HEK293T (cell line): ENCODE measurements around the gene RARA.
"Not testable (repeated sequence)": the region's sequence is repeated elsewhere in the genome, so short reads cannot be mapped to it uniquely, and the experiment has no call there.

Source experiments
- CTCF ChIA-PET: fragments of 350-600 bp; formaldehyde crosslinking; extraction: SDS; loops from one replicate; lab custom pipeline; 2021; ENCODE audit warnings: antibody characterized with exemption, inconsistent platforms; lab: Yijun Ruan, JAX
- POLR2A ChIA-PET: fragments of 350-600 bp; formaldehyde crosslinking; extraction: SDS; loops from one replicate; lab custom pipeline; 2020; ENCODE audit warnings: antibody characterized with exemption, inconsistent platforms; lab: Yijun Ruan, JAX
- DNase-seq: peaks from one replicate; pipeline ENCODE4 v3.0.0; 2012; ENCODE audit warnings: mixed read lengths; ENCODE audit errors: extremely low spot score
- ARNT ChIP-seq: fragments of 450-650 bp; IDR thresholded peaks from 2 replicates; pipeline ENCODE4 v1.6.1; 2017; ENCODE audit warnings: mild to moderate bottlenecking
- BHLHE40 ChIP-seq: fragments of 450-650 bp; IDR thresholded peaks from 2 replicates; pipeline ENCODE4 v1.6.1; 2016; ENCODE audit warnings: mild to moderate bottlenecking, moderate library complexity, borderline replicate concordance
- CTBP1 ChIP-seq: fragments of 450-650 bp; IDR thresholded peaks from 2 replicates; pipeline ENCODE4 v1.6.1; 2016; ENCODE audit warnings: borderline replicate concordance
- ELF4 ChIP-seq: fragments of 450-650 bp; IDR thresholded peaks from 2 replicates; pipeline ENCODE4 v1.6.1; 2017; ENCODE audit warnings: antibody characterized with exemption
- FOXA1 ChIP-seq: fragments of 450-650 bp; IDR thresholded peaks from 2 replicates; pipeline ENCODE4 v1.6.1; 2016; ENCODE audit warnings: mild to moderate bottlenecking
- FOXK2 ChIP-seq: fragments of 450-650 bp; IDR thresholded peaks from 2 replicates; pipeline ENCODE4 v1.6.1; 2016; ENCODE audit warnings: mild to moderate bottlenecking
- FOXM1 ChIP-seq: fragments of 450-650 bp; IDR thresholded peaks from 2 replicates; pipeline ENCODE4 v1.6.1; 2017; ENCODE audit warnings: mild to moderate bottlenecking, borderline replicate concordance
- HDGF ChIP-seq: fragments of 450-650 bp; IDR thresholded peaks from 2 replicates; pipeline ENCODE4 v1.6.1; 2017; ENCODE audit warnings: antibody characterized with exemption, borderline replicate concordance
- L3MBTL2 ChIP-seq: fragments of 450-650 bp; conservative IDR thresholded peaks from 2 replicates; pipeline ENCODE4 v1.6.1; 2016; ENCODE audit warnings: mild to moderate bottlenecking
- LEF1 ChIP-seq: fragments of 450-650 bp; IDR thresholded peaks from 2 replicates; pipeline ENCODE4 v1.6.1; 2017; ENCODE audit warnings: mild to moderate bottlenecking, borderline replicate concordance
- NFRKB ChIP-seq: fragments of 450-650 bp; IDR thresholded peaks from 2 replicates; pipeline ENCODE4 v1.6.1; 2016; ENCODE audit warnings: mild to moderate bottlenecking, moderate library complexity
- PKNOX1 ChIP-seq: fragments of 450-650 bp; IDR thresholded peaks from 2 replicates; pipeline ENCODE4 v1.6.1; 2016
- SP1 ChIP-seq: fragments of 450-650 bp; IDR thresholded peaks from 2 replicates; pipeline ENCODE4 v1.6.1; 2017
- SUZ12 ChIP-seq: fragments of 450-650 bp; IDR thresholded peaks from 2 replicates; pipeline ENCODE4 v1.6.1; 2016; ENCODE audit warnings: mild to moderate bottlenecking
- TARDBP ChIP-seq: fragments of 450-650 bp; IDR thresholded peaks from 2 replicates; pipeline ENCODE4 v1.6.1; 2016
- ZNF384 ChIP-seq: fragments of 450-650 bp; IDR thresholded peaks from 2 replicates; pipeline ENCODE4 v1.6.1; 2016

The RARA gene

GRCh38 chr17:40363111-40363827 is 54.3 kb downstream of the RARA start:
- CTCF ChIA-PET = interaction anchor here (1.0 to 6.6 kb wide), 7 partner anchors 15 to 197 kb away, joined by 3 to 36 read pairs (median 5); partner anchors contain the start of gene TOP2A
- no peak for DNase-seq
- POLR2A ChIA-PET = interaction anchor here (1.0 to 2.4 kb wide), 8 partner anchors 12 to 175 kb away, joined by 3 to 20 read pairs (median 6); partner anchors contain the start of gene TOP2A
- TF ChIP-seq BHLHE40 (no peak), PKNOX1 (no peak), L3MBTL2 (0 out of 2 replicates have a peak, but pooled peaks have one; percentile 35)

DNA sequence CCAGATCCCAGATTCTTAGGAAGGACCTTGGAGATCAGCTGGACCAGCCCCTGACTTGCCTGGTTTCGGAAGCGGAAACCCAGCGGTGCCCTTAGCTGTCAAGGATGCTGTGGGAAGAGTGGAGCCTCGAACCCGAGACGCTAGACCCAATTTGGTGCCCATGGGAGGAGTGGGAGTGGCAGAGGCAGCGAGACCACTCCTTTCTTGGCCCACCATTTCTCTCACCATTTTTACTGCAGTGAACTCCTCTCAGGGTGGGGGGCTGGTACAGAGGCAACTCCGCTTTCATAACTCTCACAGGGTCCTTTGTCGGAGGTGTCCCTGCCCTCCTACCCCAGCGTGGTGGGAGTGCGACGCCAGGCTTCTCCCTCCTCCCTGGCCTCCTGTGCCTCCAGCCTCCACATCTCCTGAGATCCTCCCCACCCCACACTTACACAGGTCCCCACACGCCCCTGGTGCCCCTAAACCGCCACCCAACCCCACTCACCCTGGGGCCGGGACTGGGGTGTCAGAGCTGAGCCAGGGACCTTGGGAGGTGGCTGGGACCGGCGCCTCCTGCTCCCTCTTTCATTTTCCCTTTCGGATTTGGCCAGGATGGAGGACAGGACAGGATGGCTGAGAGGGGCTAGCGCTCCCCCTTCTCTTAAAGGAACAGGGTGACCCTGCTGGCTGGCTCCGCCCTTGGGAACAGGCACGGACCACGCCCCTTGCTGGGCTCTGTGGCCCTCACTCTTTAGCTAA is 55.3 kb downstream of the RARA start, which contains the start of gene GJD3:
GJD3 (minus strand) TSS at position 617 of the 741 bp plus-strand sequence. CDS start 922 bp downstream, outside the sequence.
- no peak for TF ChIP-seq FOXM1
- TF ChIP-seq NFRKB = no peak
- no peak for TF ChIP-seq SUZ12
- POLR2A ChIA-PET = interaction anchor here (0.5 to 2.5 kb wide), 4 partner anchors 17 to 199 kb away, joined by 3 to 10 read pairs (median 3); partner anchors contain the start of gene TOP2A
- DNase-seq = peak; percentile 1
- CTCF ChIA-PET = interaction anchor here (0.9 to 2.5 kb wide), 3 partner anchors 57 to 169 kb away, joined by 3 to 8 read pairs (median 5); no protein-coding TSS in a partner anchor

GRCh38 chr17:40364906-40365305 is 55.9 kb downstream of the RARA start:
- ChIA-PET CTCF (interaction anchor here (0.6 to 2.5 kb wide), 4 partner anchors 17 to 169 kb away, joined by 3 to 8 read pairs (median 4); no protein-coding TSS in a partner anchor), POLR2A (interaction anchor here (0.5 to 2.5 kb wide), 3 partner anchors 16 to 53 kb away, joined by 3 to 10 read pairs (median 3); partner anchors contain the start of gene TOP2A)
- TF ChIP-seq FOXM1 = no peak
- no peak for TF ChIP-seq FOXA1
- TF ChIP-seq BHLHE40 = no peak
- no peak for TF ChIP-seq ZNF384
- TF ChIP-seq ELF4 = no peak
- no peak for TF ChIP-seq SP1
- TF ChIP-seq CTBP1 = no peak
- no peak for TF ChIP-seq L3MBTL2
- TF ChIP-seq TARDBP = no peak
- no peak for TF ChIP-seq FOXK2
- no peak for DNase-seq

- no peak for DNase-seq
- ChIA-PET POLR2A (interaction anchor here (2.5 kb wide), 1 partner anchor 51 kb away, joined by 10 read pairs; the partner anchor contains the start of gene TOP2A), CTCF (interaction anchor here (0.6 kb wide), 1 partner anchor 172 kb away, joined by 4 read pairs; no protein-coding TSS in a partner anchor)
- TF ChIP-seq PKNOX1 (no peak), L3MBTL2 (no peak), TARDBP (no peak), ELF4 (no peak), FOXM1 (no peak), SP1 (no peak), LEF1 (no peak), NFRKB (no peak), BHLHE40 (no peak), FOXA1 (no peak), HDGF (no peak), FOXK2 (no peak), SUZ12 (no peak), CTBP1 (no peak), ZNF384 (no peak), ARNT (no peak)
These were observed 57.3 kb downstream of the RARA start for GRCh38 chr17:40366076-40366860.

DNA sequence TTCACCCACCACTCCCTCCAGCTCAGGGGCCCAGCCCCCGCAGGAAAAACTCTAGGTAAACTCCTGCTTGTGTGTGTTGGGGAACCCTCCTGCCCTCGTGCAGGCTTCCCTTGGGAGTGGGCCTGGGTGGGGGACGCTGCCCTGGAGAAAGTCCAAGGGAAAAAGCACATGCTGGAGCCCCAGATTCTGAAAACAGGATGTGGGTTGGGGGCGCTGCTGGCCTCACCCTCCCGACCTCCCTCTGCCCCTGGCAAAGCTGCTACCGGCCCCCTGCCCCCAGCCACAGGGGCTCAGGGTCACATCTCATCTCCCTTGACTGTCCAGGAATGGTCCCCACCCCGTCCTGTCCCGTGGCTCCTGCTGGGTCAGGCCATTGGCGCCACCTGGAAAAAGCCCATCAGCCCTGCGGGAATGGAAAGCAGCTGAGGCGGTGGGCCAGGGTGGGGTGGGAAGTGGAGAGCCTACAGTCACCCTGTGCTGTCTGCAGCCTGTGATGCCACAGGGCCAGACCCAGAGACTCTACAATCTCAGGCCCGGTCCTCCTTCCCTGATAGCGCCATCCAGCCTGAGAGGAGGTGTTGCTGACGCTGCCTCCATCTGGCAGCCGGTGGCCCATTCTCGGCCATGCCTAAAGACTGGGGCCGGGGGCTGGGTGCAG is 58.0 kb downstream of the RARA start:
- CTCF ChIA-PET = no interaction called here
- POLR2A ChIA-PET = no interaction called here
- TF ChIP-seq HDGF (no peak), BHLHE40 (no peak), ELF4 (no peak), NFRKB (no peak), ARNT (no peak), SUZ12 (no peak), FOXA1 (no peak), PKNOX1 (no peak), SP1 (no peak), FOXK2 (no peak), L3MBTL2 (no peak), LEF1 (no peak), ZNF384 (no peak), TARDBP (no peak), CTBP1 (no peak), FOXM1 (no peak)
- DNase-seq = no peak

DNA sequence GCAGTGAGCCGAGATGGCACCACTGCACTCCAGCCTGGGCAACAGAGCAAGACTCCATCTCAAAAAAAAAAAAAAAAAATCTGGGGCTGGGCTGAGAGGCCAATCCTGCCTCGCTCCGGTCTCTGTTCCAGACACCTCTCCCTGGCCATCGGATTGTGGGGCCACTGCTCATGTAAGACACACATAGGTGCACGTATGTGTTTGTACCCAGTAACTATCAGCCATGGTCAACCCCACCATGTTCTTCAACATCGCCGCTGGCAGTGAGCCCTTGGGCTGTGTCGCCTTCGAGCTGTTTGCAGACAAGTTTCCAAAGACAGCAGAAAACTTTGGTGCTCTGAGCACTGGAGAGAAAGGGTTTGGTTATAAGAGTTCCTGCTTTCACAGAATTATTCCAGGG is 58.7 kb downstream of the RARA start:
- CTCF ChIA-PET, POLR2A ChIA-PET, DNase-seq: not testable (repeated sequence)
